NCI-H510A treated with DMSO at 0.1 percent for 48 hours (cell line): Measurements from ENCODE around the gene MRAS.
"Not testable (repeated sequence)": the region's sequence is repeated elsewhere in the genome, so short reads cannot be mapped to it uniquely, and the experiment has no call there.

ENCODE experiments used
- DNase-seq: peaks from one replicate; lab custom pipeline; 2025; lab: John Stamatoyannopoulos, UW

The MRAS gene

GRCh38 chr3:138367326-138367850 is 19.0 kb downstream of the MRAS start:
- DNase-seq: no peak

GRCh38 chr3:138367911-138368310 is 19.5 kb downstream of the MRAS start:
- DNase-seq: no peak

- DNase-seq: no peak
Observed at GRCh38 chr3:138369151-138369900, 20.9 kb downstream of the MRAS start.

GRCh38 chr3:138370321-138370720 is 21.9 kb downstream of the MRAS start:
- no peak for DNase-seq

GRCh38 chr3:138371070-138371965 is 22.9 kb downstream of the MRAS start:
- no peak for DNase-seq

GRCh38 chr3:138373087-138373735 is 24.8 kb downstream of the MRAS start:
- DNase-seq: no peak

- no peak for DNase-seq
Observed at GRCh38 chr3:138373736-138374094, 25.3 kb downstream of the MRAS start.

GRCh38 chr3:138374573-138375134 is 26.3 kb downstream of the MRAS start:
- no peak for DNase-seq

GRCh38 chr3:138375447-138375846 is 27.1 kb downstream of the MRAS start:
- DNase-seq: no peak

GRCh38 chr3:138376663-138377062 is 28.3 kb downstream of the MRAS start:
- DNase-seq: no peak

GRCh38 chr3:138377212-138377611 is 28.8 kb downstream of the MRAS start:
- not testable (repeated sequence) for DNase-seq

GRCh38 chr3:138377804-138378203 is 29.4 kb downstream of the MRAS start:
- no peak for DNase-seq

- DNase-seq: no peak
Observed at GRCh38 chr3:138378331-138378730, 30.0 kb downstream of the MRAS start.

GRCh38 chr3:138378990-138379389 is 30.6 kb downstream of the MRAS start:
- DNase-seq: no peak

- no peak for DNase-seq
Observed at GRCh38 chr3:138381413-138381901, 33.1 kb downstream of the MRAS start.

- no peak for DNase-seq
Observed at GRCh38 chr3:138381950-138382715, 33.8 kb downstream of the MRAS start.

- no peak for DNase-seq
Observed at GRCh38 chr3:138383715-138384465, 35.5 kb downstream of the MRAS start.

- no peak for DNase-seq
Observed at GRCh38 chr3:138384531-138384930, 36.2 kb downstream of the MRAS start.

- DNase-seq: no peak
Observed at GRCh38 chr3:138384976-138385375, 36.6 kb downstream of the MRAS start.

GRCh38 chr3:138389144-138389601 is 40.8 kb downstream of the MRAS start:
- DNase-seq: no peak
